ENCODE data around the gene MYL5. TPM values are rescaled to one million over a fixed set of nuclear protein-coding genes. Genes with fewer than 3 reads are reported as not detected.
A peak's percentile ranks its signal among the peaks of the same experiment; 100 is the strongest.

MYL5 gene
- total RNA-seq, 1 donor from 2014 or later = 2.9 TPM

DNA sequence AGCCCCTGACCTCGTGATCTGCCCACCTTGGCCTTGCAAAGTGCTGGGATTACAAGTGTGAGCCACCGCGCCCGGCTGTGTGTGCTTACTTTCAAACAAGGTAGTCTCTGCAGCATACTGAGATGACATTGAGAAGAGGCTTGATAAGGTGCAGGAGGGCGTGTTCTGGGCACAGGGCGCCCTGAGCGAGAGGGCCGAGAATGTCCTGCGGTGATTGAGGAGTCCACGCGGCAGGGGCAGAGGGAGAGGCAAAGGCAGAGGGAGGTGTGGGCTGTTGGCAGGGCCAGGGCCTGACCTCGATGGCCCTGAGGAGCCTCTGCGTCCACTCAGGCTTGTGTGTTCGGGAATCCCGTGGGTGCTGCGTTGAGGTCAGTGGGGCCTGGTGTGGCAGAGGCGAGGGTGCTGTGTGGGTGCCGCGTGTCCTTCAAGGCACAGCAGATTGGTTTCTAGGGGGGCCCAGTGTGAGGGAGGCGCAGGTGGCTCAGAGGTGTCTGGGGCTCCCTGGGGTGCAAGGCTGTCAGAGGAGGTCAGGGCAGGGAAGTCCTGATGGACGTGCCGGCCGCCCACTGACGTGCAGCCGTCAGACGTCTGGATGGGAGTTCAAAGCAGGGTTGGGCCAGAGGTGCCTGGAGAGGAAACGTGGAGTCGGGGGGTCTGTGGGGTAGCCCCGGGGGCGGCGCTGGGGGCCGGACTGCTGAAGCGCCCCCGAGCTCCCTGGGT is 43.4 kb downstream of the MYL5 start:
- Histone ChIP-seq H3K27me3 (ENCODE audit: control insufficient read depth, insufficient read depth, low read length) (no peaks in the 10 kb centered on the region), H3K36me3 (ENCODE audit: control insufficient read depth, insufficient read depth, low read length) (no peaks in the 10 kb centered on the region), H3K4me3 (ENCODE audit: low read depth, low read length) (no peak overlapping the region)
- no peak for DNase-seq (ENCODE audit: low read depth)
- no peak for TF ChIP-seq CTCF (IDR thresholded peaks at IDR 0.05; ENCODE audit: insufficient read depth, low read length, severe bottlenecking)
- no peak for FAIRE-seq

- no peak overlapping the region for H3K4me3 ChIP-seq (ENCODE audit: low read depth, low read length)
- H3K27me3 ChIP-seq (ENCODE audit: control insufficient read depth, insufficient read depth, low read length) = no peaks in the 10 kb centered on the region
- no peak for FAIRE-seq
- no peak for TF ChIP-seq CTCF (IDR thresholded peaks at IDR 0.05; ENCODE audit: insufficient read depth, low read length, severe bottlenecking)
- DNase-seq (ENCODE audit: low read depth) = no peak
- peaks cover 1% of the 10 kb centered on the region for H3K36me3 ChIP-seq (ENCODE audit: control insufficient read depth, insufficient read depth, low read length)
These were observed 44.1 kb downstream of the MYL5 start for GRCh38 chr4:718460-718859.

DNA sequence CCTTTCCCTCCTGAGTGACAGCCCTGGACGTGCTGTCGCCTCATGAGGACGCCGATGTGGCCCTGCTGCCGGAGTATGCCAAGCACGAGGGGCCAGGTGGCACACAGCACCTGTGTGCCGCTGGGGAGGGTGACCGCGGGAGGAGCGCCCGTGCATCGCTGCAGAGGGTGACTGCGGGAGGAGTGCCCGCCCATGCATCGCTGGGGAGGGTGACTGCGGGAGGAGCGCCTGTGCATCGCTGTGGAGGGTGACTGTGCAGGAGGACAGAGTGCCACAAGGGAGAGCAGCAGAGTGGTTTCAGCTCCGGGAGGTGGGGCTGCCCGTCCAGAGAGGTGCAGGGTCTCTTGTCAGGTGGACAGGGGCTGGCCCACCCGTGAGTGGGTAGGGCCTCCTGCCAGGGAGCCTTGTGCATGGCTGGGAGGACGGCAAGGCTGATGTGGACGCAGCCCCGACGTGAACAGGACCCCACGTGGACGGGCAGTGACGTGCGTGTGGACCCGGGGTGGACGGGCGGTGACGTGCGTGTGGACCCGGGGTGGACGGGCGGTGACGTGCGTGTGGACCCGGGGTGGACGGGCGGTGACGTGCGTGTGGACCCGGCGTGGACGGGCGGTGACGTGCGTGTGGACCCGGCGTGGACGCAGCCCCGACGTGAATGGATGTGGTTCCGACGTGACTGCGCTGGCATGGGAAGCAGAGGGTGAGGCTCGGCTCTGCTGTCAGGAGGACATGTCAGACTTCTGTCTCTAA is 45.9 kb downstream of the MYL5 start:
- Histone ChIP-seq H3K36me3 (ENCODE audit: control insufficient read depth, insufficient read depth, low read length) (peaks cover 4% of the 10 kb centered on the region), H3K4me3 (ENCODE audit: low read depth, low read length) (no peak overlapping the region), H3K27me3 (ENCODE audit: control insufficient read depth, insufficient read depth, low read length) (no peaks in the 10 kb centered on the region)
- DNase-seq (ENCODE audit: low read depth) (no peak), FAIRE-seq (no peak)
- no peak for TF ChIP-seq CTCF (IDR thresholded peaks at IDR 0.05; ENCODE audit: insufficient read depth, low read length, severe bottlenecking)

- FAIRE-seq (peak; percentile 82), DNase-seq (ENCODE audit: low read depth) (peak; percentile 41)
- TF ChIP-seq CTCF (IDR thresholded peaks at IDR 0.05; ENCODE audit: insufficient read depth, low read length, severe bottlenecking) = no peak
- H3K27me3 ChIP-seq (ENCODE audit: control insufficient read depth, insufficient read depth, low read length) = no peaks in the 10 kb centered on the region
- no peak overlapping the region for H3K4me3 ChIP-seq (ENCODE audit: low read depth, low read length)
- H3K36me3 ChIP-seq (ENCODE audit: control insufficient read depth, insufficient read depth, low read length) = peaks cover 4% of the 10 kb centered on the region
These were observed 47.2 kb downstream of the MYL5 start for GRCh38 chr4:721261-722168.

- no peak for FAIRE-seq
- H3K36me3 ChIP-seq (ENCODE audit: control insufficient read depth, insufficient read depth, low read length) = peaks cover 4% of the 10 kb centered on the region
These were observed 47.9 kb downstream of the MYL5 start for GRCh38 chr4:722169-722725.

More at GRCh38 chr4:722169-722725, 47.9 kb downstream of the MYL5 start:
- DNase-seq (ENCODE audit: low read depth) = no peak
- no peak for TF ChIP-seq CTCF (IDR thresholded peaks at IDR 0.05; ENCODE audit: insufficient read depth, low read length, severe bottlenecking)
- Histone ChIP-seq H3K4me3 (ENCODE audit: low read depth, low read length) (no peak overlapping the region), H3K27me3 (ENCODE audit: control insufficient read depth, insufficient read depth, low read length) (no peaks in the 10 kb centered on the region)

Data from bronchial epithelial cell (primary cell).